PC-3 (cell line): Measurements from ENCODE around the gene ACYP2.

ENCODE experiments used
- EZH2phosphoT487 ChIP-seq: fragments of 300-600 bp; sonication (generic); IDR thresholded peaks from 2 replicates; pipeline ENCODE4 v1.6.1; 2018; ENCODE audit warnings: mild to moderate bottlenecking, antibody characterized with exemption, low read length, borderline replicate concordance
- TF ChIP-seq, protein P1 (sequence below): fragments of 300-600 bp; sonication (generic); conservative IDR thresholded peaks from 2 replicates; pipeline ENCODE4 v1.5.1; 2017; ENCODE audit warnings: antibody characterized with exemption, low read depth, mild to moderate bottlenecking, low read length

GRCh38 chr2:54187331-54187730, 71.9 kb downstream of the ACYP2 start:
- TF ChIP-seq, protein P1, sequence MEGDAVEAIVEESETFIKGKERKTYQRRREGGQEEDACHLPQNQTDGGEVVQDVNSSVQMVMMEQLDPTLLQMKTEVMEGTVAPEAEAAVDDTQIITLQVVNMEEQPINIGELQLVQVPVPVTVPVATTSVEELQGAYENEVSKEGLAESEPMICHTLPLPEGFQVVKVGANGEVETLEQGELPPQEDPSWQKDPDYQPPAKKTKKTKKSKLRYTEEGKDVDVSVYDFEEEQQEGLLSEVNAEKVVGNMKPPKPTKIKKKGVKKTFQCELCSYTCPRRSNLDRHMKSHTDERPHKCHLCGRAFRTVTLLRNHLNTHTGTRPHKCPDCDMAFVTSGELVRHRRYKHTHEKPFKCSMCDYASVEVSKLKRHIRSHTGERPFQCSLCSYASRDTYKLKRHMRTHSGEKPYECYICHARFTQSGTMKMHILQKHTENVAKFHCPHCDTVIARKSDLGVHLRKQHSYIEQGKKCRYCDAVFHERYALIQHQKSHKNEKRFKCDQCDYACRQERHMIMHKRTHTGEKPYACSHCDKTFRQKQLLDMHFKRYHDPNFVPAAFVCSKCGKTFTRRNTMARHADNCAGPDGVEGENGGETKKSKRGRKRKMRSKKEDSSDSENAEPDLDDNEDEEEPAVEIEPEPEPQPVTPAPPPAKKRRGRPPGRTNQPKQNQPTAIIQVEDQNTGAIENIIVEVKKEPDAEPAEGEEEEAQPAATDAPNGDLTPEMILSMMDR, result no peak
- no peak for TF ChIP-seq EZH2phosphoT487
